NB4 (cell line): ENCODE measurements around the gene CEP128.

Experiments
- MYC ChIP-seq: IDR thresholded peaks from 2 replicates; pipeline ENCODE4 v1.6.1; 2011; ENCODE audit warnings: low read depth, low read length
- POLR2A ChIP-seq: IDR thresholded peaks from 2 replicates; pipeline ENCODE4 v1.6.1; 2011; ENCODE audit warnings: mild to moderate bottlenecking; ENCODE audit not compliant: insufficient read length; ENCODE audit errors: extremely low read depth
- TF ChIP-seq, protein P1 (sequence below): IDR thresholded peaks from one replicate; pipeline ENCODE4 v1.5.1; 2012; ENCODE audit warnings: low read depth, low read length
- TF ChIP-seq, protein P2 (sequence below): IDR thresholded peaks from 2 replicates; pipeline ENCODE4 v1.6.1; 2011; ENCODE audit warnings: low read depth, low read length

DNA sequence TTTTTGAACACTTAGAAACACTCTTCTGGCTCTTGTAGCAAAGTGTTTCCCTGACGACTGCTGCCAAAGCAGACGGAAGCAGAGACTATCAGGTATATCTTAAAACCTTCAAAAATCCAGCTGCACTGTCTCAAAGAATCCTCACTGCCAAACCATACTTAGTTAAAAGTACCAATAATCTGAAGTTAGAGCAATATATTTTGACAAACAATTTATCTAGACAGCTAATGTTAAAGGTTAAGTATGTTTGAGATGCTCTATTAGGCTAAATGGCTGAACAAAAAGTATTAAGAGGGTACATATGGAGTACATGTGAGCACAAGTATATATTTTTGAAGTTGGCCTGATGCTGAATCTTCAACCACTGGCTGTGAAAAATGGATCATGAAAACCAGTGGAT is 398.3 kb downstream of the CEP128 start:
- TF ChIP-seq, protein P1, sequence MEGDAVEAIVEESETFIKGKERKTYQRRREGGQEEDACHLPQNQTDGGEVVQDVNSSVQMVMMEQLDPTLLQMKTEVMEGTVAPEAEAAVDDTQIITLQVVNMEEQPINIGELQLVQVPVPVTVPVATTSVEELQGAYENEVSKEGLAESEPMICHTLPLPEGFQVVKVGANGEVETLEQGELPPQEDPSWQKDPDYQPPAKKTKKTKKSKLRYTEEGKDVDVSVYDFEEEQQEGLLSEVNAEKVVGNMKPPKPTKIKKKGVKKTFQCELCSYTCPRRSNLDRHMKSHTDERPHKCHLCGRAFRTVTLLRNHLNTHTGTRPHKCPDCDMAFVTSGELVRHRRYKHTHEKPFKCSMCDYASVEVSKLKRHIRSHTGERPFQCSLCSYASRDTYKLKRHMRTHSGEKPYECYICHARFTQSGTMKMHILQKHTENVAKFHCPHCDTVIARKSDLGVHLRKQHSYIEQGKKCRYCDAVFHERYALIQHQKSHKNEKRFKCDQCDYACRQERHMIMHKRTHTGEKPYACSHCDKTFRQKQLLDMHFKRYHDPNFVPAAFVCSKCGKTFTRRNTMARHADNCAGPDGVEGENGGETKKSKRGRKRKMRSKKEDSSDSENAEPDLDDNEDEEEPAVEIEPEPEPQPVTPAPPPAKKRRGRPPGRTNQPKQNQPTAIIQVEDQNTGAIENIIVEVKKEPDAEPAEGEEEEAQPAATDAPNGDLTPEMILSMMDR: no peak
- no peak for TF ChIP-seq POLR2A
- TF ChIP-seq MYC: no peak
- TF ChIP-seq, protein P2, sequence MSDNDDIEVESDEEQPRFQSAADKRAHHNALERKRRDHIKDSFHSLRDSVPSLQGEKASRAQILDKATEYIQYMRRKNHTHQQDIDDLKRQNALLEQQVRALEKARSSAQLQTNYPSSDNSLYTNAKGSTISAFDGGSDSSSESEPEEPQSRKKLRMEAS: no peak
